NCI-H69 (cell line): ENCODE data around the gene PPP2R5E.

Source experiments
- DNase-seq: peaks from one replicate; lab custom pipeline; 2025; lab: John Stamatoyannopoulos, UW

Gene PPP2R5E

DNA sequence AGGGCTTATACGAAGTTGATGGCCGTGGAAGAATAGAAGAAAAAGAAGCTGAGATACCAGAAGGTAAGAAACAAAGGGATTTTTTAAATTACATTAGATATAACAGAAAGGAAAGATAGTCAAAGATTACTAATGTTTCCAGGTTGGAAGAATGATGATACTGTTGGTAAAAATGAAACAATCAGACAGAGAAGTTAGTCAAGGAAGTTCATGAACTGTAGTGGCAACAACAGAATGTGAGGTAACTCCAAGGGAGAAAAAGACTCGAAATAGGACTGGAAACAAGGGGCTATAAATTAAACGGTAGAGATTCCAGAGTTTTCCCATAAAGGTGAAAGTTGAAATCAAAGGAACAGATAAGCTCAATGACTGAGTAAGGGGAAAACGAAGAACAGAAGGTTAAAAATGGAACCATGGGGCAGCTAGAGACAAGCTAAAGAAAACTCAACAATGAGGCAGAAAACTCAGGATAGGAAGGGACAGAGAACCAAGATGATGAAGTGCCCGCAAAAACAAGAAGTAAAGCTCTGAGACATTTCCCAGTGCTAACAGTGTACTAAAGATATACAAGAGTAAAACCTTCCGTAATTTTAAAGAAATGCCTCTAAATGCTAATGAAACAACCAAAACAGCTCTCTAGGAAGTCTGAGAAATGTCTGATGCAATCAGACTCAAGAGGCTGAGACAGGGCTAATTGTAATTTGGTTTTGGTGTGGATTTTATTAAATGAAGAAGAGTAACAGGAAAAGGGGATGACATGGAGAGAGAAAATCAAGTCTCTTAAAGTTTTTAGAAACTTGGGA lies 70.0 kb downstream of the PPP2R5E start:
- DNase-seq: no peak

- peak; percentile 25 for DNase-seq
These were observed 72.0 kb downstream of the PPP2R5E start for GRCh38 chr14:63470962-63471793.

DNA sequence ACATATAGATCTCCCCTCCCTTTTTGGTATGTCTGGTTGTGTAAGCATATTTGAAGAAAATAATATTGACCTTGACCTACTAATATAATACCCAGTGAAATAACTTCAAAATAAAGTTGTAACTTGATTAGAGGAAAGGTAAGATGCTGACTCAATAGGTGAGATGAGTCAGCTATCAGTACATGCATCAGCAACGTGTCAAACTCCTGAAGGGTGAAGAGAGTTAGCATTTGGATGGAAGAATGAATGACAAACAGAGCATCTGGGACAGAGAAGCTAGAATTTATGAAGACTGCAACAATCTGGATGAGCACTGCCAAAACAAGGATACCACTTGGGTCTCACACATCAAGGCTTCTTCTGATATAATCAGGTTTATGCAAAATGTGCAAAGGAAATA lies 74.9 kb downstream of the PPP2R5E start:
- peak; percentile 17 for DNase-seq

- peak; percentile 17 for DNase-seq
These were observed 75.6 kb downstream of the PPP2R5E start for GRCh38 chr14:63467440-63468072.

DNA sequence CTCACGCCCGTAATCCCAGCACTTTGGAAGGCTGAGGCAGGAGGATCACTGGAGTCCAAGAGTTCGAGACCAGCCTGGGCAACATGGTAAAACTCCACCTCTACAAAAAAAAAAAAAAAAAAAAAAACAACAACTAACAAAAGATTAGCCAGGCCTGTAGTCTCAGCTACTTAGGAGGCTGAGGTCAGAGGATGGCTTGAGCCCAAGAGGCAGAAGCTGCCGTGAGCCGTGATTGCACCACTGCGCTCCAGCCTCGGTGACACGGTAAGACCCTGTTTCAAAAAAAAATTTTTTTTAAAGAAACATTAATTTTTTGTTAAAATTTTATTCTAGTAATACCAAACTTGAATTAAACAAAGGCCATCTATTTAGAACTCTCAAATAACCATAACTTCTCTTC lies 77.8 kb downstream of the PPP2R5E start:
- no peak for DNase-seq

DNA sequence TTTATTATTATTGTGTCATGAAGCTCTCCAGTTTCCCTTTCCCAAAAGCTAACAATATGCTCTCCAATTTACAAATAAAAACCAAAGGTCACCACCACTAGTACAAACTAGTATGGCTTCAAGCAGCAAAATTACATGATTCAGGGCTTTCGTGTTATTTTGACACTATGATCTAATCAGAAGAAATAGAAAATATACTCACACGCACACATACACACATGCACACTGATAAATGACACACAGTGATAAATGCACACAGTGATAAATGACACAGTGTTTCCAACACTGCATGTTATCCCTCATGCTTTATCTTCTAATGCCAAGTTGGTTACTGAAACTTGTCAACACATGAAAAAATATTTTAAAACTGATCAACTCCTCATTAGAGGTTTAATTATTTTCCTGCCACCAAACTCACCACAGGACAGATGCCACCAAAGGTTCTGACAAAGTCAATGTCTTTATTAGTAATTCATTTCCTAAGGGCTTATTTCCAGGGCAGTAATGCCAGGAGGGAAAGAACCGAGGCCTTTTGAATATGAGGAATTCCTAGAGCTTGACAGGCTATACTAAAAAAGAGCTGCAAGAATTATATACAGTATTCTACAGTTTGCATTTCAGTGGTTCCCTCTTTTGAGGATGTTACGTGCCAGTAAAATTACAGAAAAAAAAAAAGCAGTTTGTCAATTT lies 82.4 kb downstream of the PPP2R5E start:
- DNase-seq: no peak

- no peak for DNase-seq
These were observed 83.4 kb downstream of the PPP2R5E start for GRCh38 chr14:63459738-63460137.

DNA sequence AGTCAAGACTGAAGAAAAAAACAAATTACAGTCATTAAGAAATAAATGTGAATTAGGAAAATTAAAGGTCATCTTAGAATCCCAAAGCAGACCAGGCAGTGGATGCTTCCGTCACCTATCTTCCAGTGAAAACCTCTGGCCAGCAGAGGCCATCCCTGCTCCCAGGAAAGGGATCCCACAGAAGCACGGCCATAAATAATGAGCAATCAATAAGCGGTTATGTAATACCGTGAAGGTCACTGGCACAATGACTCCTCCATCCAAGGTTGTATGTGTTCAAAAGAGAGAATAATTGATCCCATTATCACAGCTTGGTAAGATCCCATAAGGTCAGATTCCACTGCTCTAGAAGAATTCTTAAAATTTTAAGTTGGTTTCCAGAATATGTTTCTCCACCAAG lies 85.7 kb downstream of the PPP2R5E start:
- DNase-seq: no peak

- peak; percentile 91 for DNase-seq
These were observed 88.1 kb downstream of the PPP2R5E start for GRCh38 chr14:63454863-63455622.

DNA sequence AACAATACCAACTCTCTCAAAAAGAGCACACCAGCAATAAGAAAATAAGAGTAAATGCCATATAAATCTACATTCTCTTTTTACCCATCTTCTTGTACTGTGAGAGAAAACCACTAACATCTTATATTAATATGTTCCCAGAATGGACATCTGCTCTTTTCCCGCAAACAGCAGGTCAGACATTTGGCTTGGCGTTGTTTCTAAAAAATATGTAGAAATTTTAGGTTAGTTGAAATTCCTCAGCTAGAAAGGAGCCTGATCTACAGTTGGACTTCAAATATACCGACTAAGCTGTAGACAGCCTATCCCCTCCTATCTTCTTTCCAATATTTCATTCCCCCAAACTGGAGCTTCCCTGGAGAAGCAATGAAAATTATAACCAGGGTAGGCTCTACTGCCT lies 88.7 kb downstream of the PPP2R5E start:
- no peak for DNase-seq

- no peak for DNase-seq
These were observed 89.7 kb downstream of the PPP2R5E start for GRCh38 chr14:63453443-63453936.

GRCh38 chr14:63452796-63453195 lies 90.4 kb downstream of the PPP2R5E start:
- no peak for DNase-seq

DNA sequence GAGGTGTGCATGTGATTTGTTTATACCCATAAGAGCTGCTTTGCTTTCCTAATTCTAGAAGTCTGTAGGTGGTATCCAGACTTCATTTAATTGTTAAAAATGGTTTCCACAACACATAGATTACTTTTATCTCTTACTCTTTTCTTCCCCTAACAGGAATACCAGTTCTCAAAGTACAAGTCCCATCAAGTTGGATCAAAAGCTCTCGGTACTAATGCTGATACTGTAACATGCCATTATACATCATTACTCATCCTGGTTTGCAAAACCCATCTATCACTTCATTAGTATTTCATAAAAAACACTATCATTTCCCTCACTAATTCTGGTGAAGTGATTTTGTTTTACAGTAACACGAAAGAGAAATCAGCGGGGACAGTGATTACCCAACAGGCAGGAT lies 94.3 kb downstream of the PPP2R5E start:
- DNase-seq: no peak

DNA sequence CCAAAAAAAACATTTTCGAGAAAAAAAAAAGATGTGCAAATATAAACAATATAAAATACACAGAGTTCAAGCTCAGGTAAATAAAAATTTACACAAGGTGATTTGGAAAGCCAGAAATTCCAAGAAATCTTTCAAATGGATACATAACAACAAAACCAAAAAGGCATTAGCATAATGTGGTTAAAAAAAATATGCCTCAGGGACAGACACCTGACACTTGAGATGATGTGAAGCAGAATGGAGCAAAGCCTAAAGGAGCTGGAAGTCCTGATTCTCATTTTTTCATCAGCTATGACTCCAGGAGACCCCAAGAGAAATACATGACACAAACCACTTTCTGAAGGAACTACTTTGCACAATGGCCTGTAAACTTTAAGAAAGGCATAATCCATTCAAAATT lies 98.6 kb downstream of the PPP2R5E start:
- no peak for DNase-seq

GRCh38 chr14:63443988-63444387 lies 99.2 kb downstream of the PPP2R5E start:
- no peak for DNase-seq

DNA sequence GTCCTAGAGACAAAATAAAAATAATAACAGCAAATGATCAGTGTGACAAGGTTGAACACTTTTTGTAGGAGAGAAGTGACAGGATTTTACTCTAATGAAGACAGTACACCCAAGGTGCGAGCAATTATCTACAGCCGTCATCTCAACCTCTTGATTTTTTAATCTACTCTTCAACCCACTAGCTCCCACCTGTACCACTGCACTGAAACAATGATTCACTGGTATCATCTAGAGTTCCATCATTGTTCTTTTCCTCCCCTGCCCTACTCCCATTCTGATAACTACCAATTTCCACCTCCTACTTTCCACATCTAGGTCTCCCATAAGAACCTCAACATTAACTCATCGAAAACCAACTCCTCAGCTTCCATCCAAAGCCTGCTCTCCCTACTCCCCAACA lies 99.8 kb downstream of the PPP2R5E start:
- DNase-seq: no peak

- DNase-seq: peak; percentile 96
These were observed 105.0 kb downstream of the PPP2R5E start for GRCh38 chr14:63438065-63438757.

- peak; percentile 34 for DNase-seq
These were observed 106.7 kb downstream of the PPP2R5E start for GRCh38 chr14:63436286-63437098.

GRCh38 chr14:63435838-63436237 lies 107.3 kb downstream of the PPP2R5E start:
- DNase-seq: peak; percentile 35

DNA sequence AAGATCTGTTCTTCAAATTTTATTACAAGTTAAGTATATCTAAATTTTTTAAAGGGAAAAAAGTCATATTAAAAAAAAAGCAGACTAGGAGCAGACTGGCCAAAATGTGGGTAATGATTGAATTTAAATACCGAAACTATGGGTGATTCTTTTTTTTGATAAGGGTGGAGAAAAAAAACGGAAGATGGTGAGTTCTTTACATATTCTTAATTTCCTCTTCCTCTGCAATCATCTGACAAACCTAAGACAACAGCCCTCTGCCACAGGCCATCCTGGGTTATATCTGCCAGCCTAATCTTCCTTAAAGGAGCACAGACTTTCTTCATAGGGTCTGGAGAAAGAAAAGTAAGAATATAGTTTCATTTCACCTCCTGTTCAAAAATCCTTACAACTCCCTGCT lies 108.0 kb downstream of the PPP2R5E start:
- no peak for DNase-seq
